Activated T-cell treated with anti-CD3 and anti-CD28 coated beads, Interleukin-2, amount 50 U/mL, for 72 hours (primary cell): Measurements from ENCODE around the gene MT2A. TPM values are rescaled to one million over a fixed set of nuclear protein-coding genes. Genes with fewer than 3 reads are reported as not detected.
A peak's percentile ranks its signal among the peaks of the same experiment; 100 is the strongest.

Experiments used
- ATAC-seq, 2 donors: fragments of 150-1000 bp; cut with Tn5 transposase; replicated peaks in 1 of 2; 2 replicates each; pipeline ENCODE4 v1.10.0; 2021; ENCODE audit warnings: moderate library complexity in 2 of 2, mild to moderate bottlenecking in 1 of 2
- DNase-seq, 2 donors: peaks; one replicate each; pipeline ENCODE4 v3.0.0; 2021 to 2022; ENCODE audit warnings: mixed read lengths in 1 of 2
- H3K27ac Mint-ChIP-seq: one replicate; pipeline ENCODE4 v1.8.0; 2022; ENCODE audit warnings: mild to moderate bottlenecking, moderate library complexity, mixed read lengths
- H3K27me3 Mint-ChIP-seq: one replicate; pipeline ENCODE4 v1.8.0; 2022; ENCODE audit warnings: low read depth, mixed read lengths
- H3K36me3 Mint-ChIP-seq, 2 donors: one replicate each; pipeline ENCODE4 v1.8.0; 2022; ENCODE audit warnings: mixed read lengths in 2 of 2, mild to moderate bottlenecking in 1 of 2; ENCODE audit not compliant: insufficient read depth in 2 of 2
- H3K4me1 Mint-ChIP-seq: one replicate; pipeline ENCODE4 v1.8.0; 2022; ENCODE audit warnings: low read depth, mixed read lengths
- H3K4me3 Mint-ChIP-seq, 2 donors: one replicate each; pipeline ENCODE4 v1.8.0; 2022; ENCODE audit warnings: mild to moderate bottlenecking in 2 of 2, mixed read lengths in 2 of 2, moderate library complexity in 2 of 2
- H3K9me3 Mint-ChIP-seq, 2 donors: one replicate each; pipeline ENCODE4 v1.8.0; 2022; ENCODE audit warnings: mixed read lengths in 2 of 2
- total RNA-seq, 2 donors: library from RNA; stranded (reverse); gene quantifications; one replicate each; pipeline ENCODE4 v1.2.3, GENCODE V29; 2022

MT2A gene
- total RNA-seq, 2 donors from 2014 or later: 391 to 529 TPM

DNA sequence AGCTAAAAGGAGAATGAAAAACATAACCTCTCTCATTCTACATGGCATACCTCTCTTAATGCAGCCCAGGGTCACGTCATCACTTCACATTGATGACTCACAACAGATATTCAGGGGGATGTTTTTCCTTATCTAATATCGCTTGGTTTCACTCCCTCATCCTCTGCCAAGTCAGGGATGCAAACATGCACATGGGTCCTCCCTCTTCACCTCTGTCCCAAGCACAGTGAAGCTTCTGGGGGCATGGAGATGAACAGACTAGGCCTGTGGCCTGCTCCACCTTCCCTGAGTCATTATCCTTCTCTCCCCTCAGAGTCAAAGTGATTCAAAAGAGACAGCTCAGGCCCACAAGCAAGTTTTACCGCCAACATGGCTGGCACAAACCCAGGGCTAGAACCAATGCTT lies 2.3 kb upstream of the MT2A start:
- peaks cover 51% of the 10 kb centered on the region for H3K4me1 Mint-ChIP-seq
- H3K4me3 Mint-ChIP-seq: peak overlapping the region in 1 of 2 donors; percentile 40
- peaks cover 0 to 2% of the 10 kb centered on the region in 2 donors for H3K9me3 Mint-ChIP-seq
- peaks cover 3% of the 10 kb centered on the region for H3K27me3 Mint-ChIP-seq
- H3K36me3 Mint-ChIP-seq: peaks cover 2 to 10% of the 10 kb centered on the region in 2 donors
- peak overlapping the region; percentile 43 for H3K27ac Mint-ChIP-seq
- peak in 1 of 2 donors; percentile 41 for DNase-seq
- no peak for ATAC-seq

DNA sequence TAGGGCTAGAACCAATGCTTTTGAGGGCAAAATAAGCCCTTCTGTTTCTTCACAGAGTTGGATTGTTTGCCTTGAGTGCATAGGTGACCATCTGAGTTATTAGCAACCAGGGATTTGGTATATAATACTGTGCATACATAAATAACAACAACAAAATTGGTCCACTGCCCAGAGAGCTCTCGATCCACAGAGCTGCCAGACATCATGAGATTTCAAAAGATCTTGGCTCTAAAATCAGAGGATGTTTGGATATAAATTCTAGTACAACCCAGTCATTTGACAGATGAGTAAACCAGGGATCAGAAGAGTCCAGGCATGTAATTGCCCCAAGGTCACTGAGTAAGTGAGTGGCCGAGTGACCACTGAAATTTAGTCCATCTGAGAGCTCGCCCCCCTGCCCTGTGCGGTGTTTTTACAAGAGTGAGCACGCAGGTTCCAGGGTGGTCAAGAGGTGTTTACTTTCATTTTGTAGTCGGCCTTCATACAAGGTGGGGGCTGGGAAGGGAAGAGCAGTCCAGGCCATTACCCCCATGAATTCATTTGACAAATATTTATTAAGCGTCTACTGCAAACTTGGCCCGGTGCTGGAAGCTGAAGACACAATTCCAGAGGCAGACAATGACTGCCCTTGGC lies 1.8 kb upstream of the MT2A start:
- peaks cover 2 to 10% of the 10 kb centered on the region in 2 donors for H3K36me3 Mint-ChIP-seq
- DNase-seq (no peak), ATAC-seq (no peak)
- H3K4me1 Mint-ChIP-seq: peaks cover 56% of the 10 kb centered on the region
- H3K4me3 Mint-ChIP-seq: peak overlapping the region; percentile 40 to 100
- H3K9me3 Mint-ChIP-seq: peaks cover 0 to 2% of the 10 kb centered on the region in 2 donors
- H3K27ac Mint-ChIP-seq: peak overlapping the region; percentile 43
- no peaks in the 10 kb centered on the region for H3K27me3 Mint-ChIP-seq

DNA sequence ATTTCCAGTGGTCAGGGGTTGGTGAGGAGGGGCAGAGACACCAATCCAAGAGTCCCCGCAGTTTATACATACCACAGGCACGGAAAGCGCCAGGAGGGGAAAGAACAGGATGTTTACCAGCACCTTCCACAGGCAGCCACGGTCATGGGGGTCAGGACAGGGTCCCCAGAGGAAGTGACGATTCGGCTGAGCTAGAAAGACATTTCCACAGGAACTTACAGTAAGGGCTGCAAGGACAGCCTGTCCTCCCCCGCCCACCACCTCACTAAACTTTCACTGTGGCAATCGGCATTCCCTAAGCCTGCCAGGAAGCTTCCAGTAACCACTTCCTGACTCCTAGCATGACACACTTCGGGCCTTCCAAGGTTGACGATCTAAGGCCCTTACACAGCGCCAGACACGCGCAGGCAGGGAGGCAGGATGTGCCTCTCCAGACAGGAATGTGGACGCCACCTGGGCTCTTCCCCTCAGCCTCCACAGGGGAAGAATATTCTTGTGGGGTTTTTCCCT lies 1.2 kb upstream of the MT2A start:
- no peaks in the 10 kb centered on the region for H3K27me3 Mint-ChIP-seq
- ATAC-seq (no peak), DNase-seq (no peak)
- peak overlapping the region; percentile 43 for H3K27ac Mint-ChIP-seq
- peaks cover 2 to 10% of the 10 kb centered on the region in 2 donors for H3K36me3 Mint-ChIP-seq
- peaks cover 0 to 2% of the 10 kb centered on the region in 2 donors for H3K9me3 Mint-ChIP-seq
- H3K4me1 Mint-ChIP-seq: peaks cover 59% of the 10 kb centered on the region
- peak overlapping the region; percentile 99 to 100 for H3K4me3 Mint-ChIP-seq

DNA sequence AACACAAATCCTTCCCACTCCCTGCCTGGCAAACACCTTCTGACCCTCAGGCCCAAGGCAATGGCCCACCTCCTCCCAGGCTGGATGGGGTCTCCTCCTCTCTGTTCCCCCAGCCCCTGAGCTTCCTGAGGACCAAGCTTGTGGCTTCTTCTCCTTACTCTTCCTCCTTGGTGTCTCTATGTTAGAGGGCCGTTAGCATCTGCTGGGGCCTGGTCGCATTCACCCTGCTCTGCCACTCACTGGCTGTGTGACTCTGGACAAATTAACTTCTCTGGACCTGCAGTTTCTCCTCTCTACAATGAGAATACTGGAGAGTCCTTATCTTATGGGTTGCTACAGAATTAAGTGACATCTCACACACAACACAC lies 725 bp upstream of the MT2A start:
- Mint-ChIP-seq H3K27ac (peak overlapping the region; percentile 87), H3K4me1 (peaks cover 64% of the 10 kb centered on the region), H3K27me3 (no peaks in the 10 kb centered on the region), H3K9me3 (peaks cover 0 to 2% of the 10 kb centered on the region in 2 donors), H3K36me3 (peaks cover 2 to 10% of the 10 kb centered on the region in 2 donors), H3K4me3 (peak overlapping the region; percentile 99 to 100)
- no peak for DNase-seq
- no peak for ATAC-seq

DNA sequence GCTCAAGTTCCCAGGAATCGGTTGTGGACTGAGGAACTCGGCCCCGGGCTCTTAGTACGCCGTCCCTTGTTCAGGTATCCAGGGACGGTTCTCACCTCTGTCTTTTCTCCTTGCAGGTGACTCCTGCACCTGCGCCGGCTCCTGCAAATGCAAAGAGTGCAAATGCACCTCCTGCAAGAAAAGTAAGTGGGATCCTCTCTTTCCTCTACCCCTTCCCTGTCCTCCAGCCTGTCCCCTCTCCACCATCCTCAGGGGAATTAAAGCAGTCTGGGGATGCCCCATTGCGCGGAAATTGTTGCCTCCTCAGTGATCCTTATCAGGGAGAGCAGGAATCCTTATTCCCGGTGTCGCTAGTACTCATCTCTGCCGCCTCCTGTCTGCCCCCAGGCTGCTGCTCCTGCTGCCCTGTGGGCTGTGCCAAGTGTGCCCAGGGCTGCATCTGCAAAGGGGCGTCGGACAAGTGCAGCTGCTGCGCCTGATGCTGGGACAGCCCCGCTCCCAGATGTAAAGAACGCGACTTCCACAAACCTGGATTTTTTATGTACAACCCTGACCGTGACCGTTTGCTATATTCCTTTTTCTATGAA lies 585 bp downstream of the MT2A start:
- ATAC-seq: no peak
- H3K27me3 Mint-ChIP-seq: no peaks in the 10 kb centered on the region
- peaks cover 0 to 5% of the 10 kb centered on the region in 2 donors for H3K9me3 Mint-ChIP-seq
- H3K27ac Mint-ChIP-seq: peak overlapping the region; percentile 40
- peaks cover 2 to 12% of the 10 kb centered on the region in 2 donors for H3K36me3 Mint-ChIP-seq
- DNase-seq: peak in 1 of 2 donors; percentile 42
- peaks cover 72% of the 10 kb centered on the region for H3K4me1 Mint-ChIP-seq
- H3K4me3 Mint-ChIP-seq: peak overlapping the region; percentile 99 to 100

DNA sequence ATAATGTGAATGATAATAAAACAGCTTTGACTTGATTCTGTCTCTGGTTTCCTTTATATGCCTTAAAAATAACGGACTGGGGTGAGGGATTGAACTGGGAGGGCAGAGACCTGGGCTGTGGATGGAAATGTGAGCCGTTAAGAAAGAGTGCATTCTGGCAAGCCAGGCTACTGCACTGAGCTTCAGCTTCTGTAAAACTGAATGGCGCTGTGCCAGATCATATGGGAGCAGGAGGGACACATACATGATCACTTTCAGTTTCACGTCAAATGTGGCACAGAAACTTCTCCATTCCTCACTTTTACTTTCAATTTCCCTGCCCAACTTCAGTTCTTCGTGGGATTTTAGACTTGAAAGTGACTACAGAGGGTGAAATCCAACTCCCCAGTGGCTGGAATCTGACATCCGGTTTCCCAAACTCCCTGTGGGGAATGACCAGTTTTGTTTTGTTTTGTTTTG lies 1.1 kb downstream of the MT2A start:
- ATAC-seq (peak; percentile 40 to 46), DNase-seq (peak; percentile 80 to 90)
- Mint-ChIP-seq H3K4me3 (peak overlapping the region; percentile 99 to 100), H3K9me3 (peaks cover 0 to 5% of the 10 kb centered on the region in 2 donors), H3K4me1 (peaks cover 77% of the 10 kb centered on the region), H3K27me3 (no peaks in the 10 kb centered on the region), H3K27ac (peak overlapping the region; percentile 27), H3K36me3 (peaks cover 2 to 12% of the 10 kb centered on the region in 2 donors)

DNA sequence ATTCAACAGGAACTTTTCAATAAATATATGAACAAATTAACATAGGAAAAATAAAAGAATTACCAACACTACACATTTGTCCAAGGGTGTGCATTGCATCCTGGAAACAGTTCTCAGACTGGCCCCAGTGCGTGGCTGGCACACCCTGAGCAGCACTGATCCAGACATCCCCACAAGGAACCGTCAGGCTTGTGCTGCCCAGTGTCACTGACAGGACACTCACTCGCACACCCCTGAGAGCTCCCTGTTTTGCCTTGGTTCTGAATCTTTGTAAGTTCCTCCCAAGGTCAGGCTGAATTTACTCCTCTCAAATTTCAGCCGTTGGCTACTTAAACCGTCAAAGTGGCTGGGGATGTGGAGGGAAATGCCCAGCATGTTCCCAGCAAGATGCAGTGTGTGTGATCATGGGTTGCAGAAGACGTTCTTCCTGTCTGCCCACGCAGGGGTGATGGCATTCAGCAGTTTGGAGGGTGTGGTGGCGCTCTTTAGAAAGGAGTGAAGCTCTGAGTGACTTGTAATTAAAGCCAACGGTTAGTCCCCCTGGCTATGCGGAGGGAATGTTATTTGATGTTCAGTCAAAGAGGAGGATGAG lies 1.7 kb downstream of the MT2A start:
- H3K27ac Mint-ChIP-seq: peak overlapping the region; percentile 27
- H3K27me3 Mint-ChIP-seq: no peaks in the 10 kb centered on the region
- ATAC-seq: peak; percentile 50 to 52
- peak overlapping the region; percentile 99 to 100 for H3K4me3 Mint-ChIP-seq
- DNase-seq: peak; percentile 84 to 90
- H3K36me3 Mint-ChIP-seq: peaks cover 2 to 12% of the 10 kb centered on the region in 2 donors
- H3K9me3 Mint-ChIP-seq: peaks cover 0 to 5% of the 10 kb centered on the region in 2 donors
- H3K4me1 Mint-ChIP-seq: peaks cover 83% of the 10 kb centered on the region

DNA sequence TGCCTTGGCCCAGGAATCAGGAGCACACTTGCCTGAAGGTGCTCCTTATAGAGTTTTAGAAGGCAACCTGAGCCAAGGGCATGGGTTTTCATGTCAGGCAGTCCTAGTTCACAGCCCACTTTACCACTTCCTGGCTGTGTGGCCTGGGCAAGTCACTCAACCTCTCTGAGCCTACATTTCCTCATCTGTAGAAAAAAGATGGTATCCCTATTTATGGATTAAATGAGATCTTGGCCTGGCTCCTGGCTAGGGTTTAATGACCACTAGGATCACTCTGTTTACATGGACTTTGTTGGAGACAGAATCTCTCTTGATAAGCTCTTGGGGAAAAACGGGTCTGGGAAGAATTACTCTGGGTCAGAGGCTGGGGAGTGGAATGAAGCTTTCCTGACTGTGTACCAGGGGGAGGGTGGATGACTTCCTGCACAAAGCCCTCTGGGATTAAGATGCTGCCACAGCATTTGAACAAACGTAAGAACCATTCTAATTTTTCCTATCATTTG lies 2.3 kb downstream of the MT2A start:
- peaks cover 0 to 4% of the 10 kb centered on the region in 2 donors for H3K9me3 Mint-ChIP-seq
- peak overlapping the region; percentile 27 for H3K27ac Mint-ChIP-seq
- peaks cover 88% of the 10 kb centered on the region for H3K4me1 Mint-ChIP-seq
- DNase-seq (no peak), ATAC-seq (peak; percentile 1 to 10)
- peak overlapping the region; percentile 99 to 100 for H3K4me3 Mint-ChIP-seq
- no peaks in the 10 kb centered on the region for H3K27me3 Mint-ChIP-seq
- H3K36me3 Mint-ChIP-seq: peaks cover 2 to 12% of the 10 kb centered on the region in 2 donors

DNA sequence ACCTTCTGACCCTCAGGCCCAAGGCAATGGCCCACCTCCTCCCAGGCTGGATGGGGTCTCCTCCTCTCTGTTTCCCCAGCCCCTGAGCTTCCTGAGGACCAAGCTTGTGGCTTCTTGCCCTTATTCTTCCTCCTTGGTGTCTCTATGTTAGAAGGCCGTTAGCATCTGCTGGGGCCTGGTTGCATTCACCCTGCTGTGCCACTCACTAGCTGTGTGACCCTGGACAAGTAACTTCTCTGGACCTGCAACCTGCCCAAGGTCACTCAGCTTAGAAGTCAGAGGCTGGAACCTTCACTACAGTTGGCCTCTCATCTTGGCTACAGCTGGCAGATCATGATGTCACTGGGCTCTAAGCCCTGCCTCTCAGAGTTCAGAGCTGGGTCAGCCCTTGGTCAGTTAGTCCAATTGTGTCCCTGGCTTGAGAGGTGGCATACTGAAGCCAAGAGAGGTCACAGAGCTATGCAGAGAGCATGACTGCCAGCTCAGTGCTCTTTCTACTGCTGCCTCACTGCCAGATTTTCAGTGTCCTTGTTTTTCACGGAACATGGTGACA lies 3.0 kb downstream of the MT2A start:
- ATAC-seq (no peak), DNase-seq (no peak)
- H3K27ac Mint-ChIP-seq: peak overlapping the region; percentile 27
- H3K36me3 Mint-ChIP-seq: peaks cover 2 to 12% of the 10 kb centered on the region in 2 donors
- H3K4me3 Mint-ChIP-seq: peak overlapping the region; percentile 99 to 100
- no peaks in the 10 kb centered on the region for H3K27me3 Mint-ChIP-seq
- H3K4me1 Mint-ChIP-seq: peaks cover 85% of the 10 kb centered on the region
- H3K9me3 Mint-ChIP-seq: peaks cover 0 to 3% of the 10 kb centered on the region in 2 donors

DNA sequence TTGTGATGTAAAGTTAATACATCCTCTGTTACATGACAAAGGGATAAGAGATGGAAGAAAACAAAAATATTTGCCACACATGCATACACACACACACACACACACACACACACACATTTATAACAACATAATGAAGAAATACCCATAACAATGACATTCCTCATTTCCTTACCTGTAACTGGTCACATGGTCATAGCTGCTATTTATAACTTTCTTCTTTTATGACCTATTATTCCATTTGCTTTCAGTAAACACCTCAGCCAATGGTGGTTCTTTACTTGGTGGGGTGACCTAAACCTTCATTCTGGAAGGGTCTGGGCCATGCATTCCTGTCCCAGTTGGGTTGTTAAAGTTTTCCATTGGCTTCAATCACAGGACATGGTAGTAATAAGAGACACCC lies 5.3 kb downstream of the MT2A start:
- DNase-seq: no peak
- peaks cover 88% of the 10 kb centered on the region for H3K4me1 Mint-ChIP-seq
- peaks cover 2 to 10% of the 10 kb centered on the region in 2 donors for H3K36me3 Mint-ChIP-seq
- H3K4me3 Mint-ChIP-seq: peak overlapping the region; percentile 47 to 61
- H3K9me3 Mint-ChIP-seq: peaks cover 0 to 3% of the 10 kb centered on the region in 2 donors
- no peak for ATAC-seq
- no peaks in the 10 kb centered on the region for H3K27me3 Mint-ChIP-seq
- H3K27ac Mint-ChIP-seq: peak overlapping the region; percentile 42

DNA sequence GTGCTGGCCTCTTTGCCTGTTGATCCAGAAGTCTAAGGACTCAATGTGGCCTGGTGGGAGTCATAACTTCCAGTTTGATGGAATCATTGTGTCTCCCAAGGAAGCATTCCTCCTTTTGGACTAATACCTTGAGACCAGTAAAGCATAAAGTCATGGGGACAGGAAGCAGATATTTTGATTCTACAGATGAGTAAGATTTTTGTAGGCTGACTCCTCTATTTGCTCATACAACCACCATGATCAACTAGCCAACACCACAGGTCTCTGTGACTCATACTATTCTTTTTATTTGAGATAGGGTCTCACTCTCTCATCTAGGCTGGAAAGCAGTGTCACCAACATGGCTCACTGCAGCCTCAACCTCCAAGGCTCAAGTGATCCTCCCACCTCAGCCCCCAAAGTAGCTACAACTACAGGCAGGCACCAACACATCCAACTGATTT lies 6.2 kb downstream of the MT2A start:
- peaks cover 0 to 2% of the 10 kb centered on the region in 2 donors for H3K36me3 Mint-ChIP-seq
- peak overlapping the region; percentile 42 for H3K27ac Mint-ChIP-seq
- H3K4me3 Mint-ChIP-seq: peak overlapping the region; percentile 47 to 61
- peaks cover 0 to 3% of the 10 kb centered on the region in 2 donors for H3K9me3 Mint-ChIP-seq
- H3K4me1 Mint-ChIP-seq: peaks cover 86% of the 10 kb centered on the region
- H3K27me3 Mint-ChIP-seq: no peaks in the 10 kb centered on the region
- peak; percentile 83 to 84 for ATAC-seq
- DNase-seq: peak in 1 of 2 donors; percentile 71

DNA sequence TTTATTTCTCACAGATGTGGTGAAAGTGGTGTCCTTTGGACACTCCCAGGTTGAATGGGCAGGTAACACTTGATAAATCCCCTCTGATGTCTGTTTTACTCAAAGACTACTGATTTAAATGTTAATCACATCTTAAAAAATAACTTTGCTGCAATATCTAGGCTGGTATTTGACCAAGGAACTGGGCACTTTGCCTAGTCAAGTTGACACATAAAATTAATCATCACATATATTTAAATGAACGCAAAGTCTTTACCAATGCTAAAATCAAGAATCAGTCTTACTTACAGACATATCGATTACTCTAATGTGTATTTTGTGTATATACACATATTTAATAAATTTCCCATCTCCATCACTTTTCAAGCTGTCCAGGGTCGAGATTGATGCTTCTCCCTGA lies 7.0 kb downstream of the MT2A start:
- DNase-seq (no peak), ATAC-seq (no peak)
- H3K9me3 Mint-ChIP-seq: peaks cover 0 to 3% of the 10 kb centered on the region in 2 donors
- H3K4me1 Mint-ChIP-seq: peaks cover 78% of the 10 kb centered on the region
- H3K36me3 Mint-ChIP-seq: peaks cover 0 to 2% of the 10 kb centered on the region in 2 donors
- no peak overlapping the region for H3K27ac Mint-ChIP-seq
- H3K4me3 Mint-ChIP-seq: peak overlapping the region; percentile 47 to 61
- H3K27me3 Mint-ChIP-seq: no peaks in the 10 kb centered on the region
